GM12801 (cell line): ENCODE measurements around the gene SPAG16.

Source experiments
- CTCF ChIP-seq: IDR thresholded peaks from one replicate; pipeline ENCODE4 v1.5.1; 2011; ENCODE audit warnings: control low read depth; ENCODE audit not compliant: insufficient read length; ENCODE audit errors: extremely low read depth

The SPAG16 gene

GRCh38 chr2:214019973-214020345 lies 735.7 kb downstream of the SPAG16 start:
- TF ChIP-seq CTCF, result no peak

- TF ChIP-seq CTCF, result no peak
Observed at GRCh38 chr2:214029190-214029589, 744.9 kb downstream of the SPAG16 start.

GRCh38 chr2:214031566-214031965 lies 747.3 kb downstream of the SPAG16 start:
- TF ChIP-seq CTCF, result no peak

GRCh38 chr2:214034417-214034816 lies 750.2 kb downstream of the SPAG16 start:
- TF ChIP-seq CTCF, result no peak

- TF ChIP-seq CTCF, result no peak
Observed at GRCh38 chr2:214035091-214035852, 751.0 kb downstream of the SPAG16 start.

- TF ChIP-seq CTCF, result no peak
Observed at GRCh38 chr2:214035921-214036320, 751.7 kb downstream of the SPAG16 start.

GRCh38 chr2:214038186-214038585 lies 753.9 kb downstream of the SPAG16 start:
- no peak for TF ChIP-seq CTCF
